HEK293T (cell line): ENCODE results near the gene NRXN2.

Source experiments
- CTCF ChIA-PET: fragments of 350-600 bp; formaldehyde crosslinking; extraction: SDS; loops from one replicate; lab custom pipeline; 2021; ENCODE audit warnings: antibody characterized with exemption, inconsistent platforms; lab: Yijun Ruan, JAX
- POLR2A ChIA-PET: fragments of 350-600 bp; formaldehyde crosslinking; extraction: SDS; loops from one replicate; lab custom pipeline; 2020; ENCODE audit warnings: antibody characterized with exemption, inconsistent platforms; lab: Yijun Ruan, JAX
- DNase-seq: peaks from one replicate; pipeline ENCODE4 v3.0.0; 2012; ENCODE audit warnings: mixed read lengths; ENCODE audit errors: extremely low spot score
- ARNT ChIP-seq: fragments of 450-650 bp; IDR thresholded peaks from 2 replicates; pipeline ENCODE4 v1.6.1; 2017; ENCODE audit warnings: mild to moderate bottlenecking
- BHLHE40 ChIP-seq: fragments of 450-650 bp; IDR thresholded peaks from 2 replicates; pipeline ENCODE4 v1.6.1; 2016; ENCODE audit warnings: mild to moderate bottlenecking, moderate library complexity, borderline replicate concordance
- CTBP1 ChIP-seq: fragments of 450-650 bp; IDR thresholded peaks from 2 replicates; pipeline ENCODE4 v1.6.1; 2016; ENCODE audit warnings: borderline replicate concordance
- ELF4 ChIP-seq: fragments of 450-650 bp; IDR thresholded peaks from 2 replicates; pipeline ENCODE4 v1.6.1; 2017; ENCODE audit warnings: antibody characterized with exemption
- FOXA1 ChIP-seq: fragments of 450-650 bp; IDR thresholded peaks from 2 replicates; pipeline ENCODE4 v1.6.1; 2016; ENCODE audit warnings: mild to moderate bottlenecking
- FOXK2 ChIP-seq: fragments of 450-650 bp; IDR thresholded peaks from 2 replicates; pipeline ENCODE4 v1.6.1; 2016; ENCODE audit warnings: mild to moderate bottlenecking
- FOXM1 ChIP-seq: fragments of 450-650 bp; IDR thresholded peaks from 2 replicates; pipeline ENCODE4 v1.6.1; 2017; ENCODE audit warnings: mild to moderate bottlenecking, borderline replicate concordance
- HDGF ChIP-seq: fragments of 450-650 bp; IDR thresholded peaks from 2 replicates; pipeline ENCODE4 v1.6.1; 2017; ENCODE audit warnings: antibody characterized with exemption, borderline replicate concordance
- L3MBTL2 ChIP-seq: fragments of 450-650 bp; conservative IDR thresholded peaks from 2 replicates; pipeline ENCODE4 v1.6.1; 2016; ENCODE audit warnings: mild to moderate bottlenecking
- LEF1 ChIP-seq: fragments of 450-650 bp; IDR thresholded peaks from 2 replicates; pipeline ENCODE4 v1.6.1; 2017; ENCODE audit warnings: mild to moderate bottlenecking, borderline replicate concordance
- NFRKB ChIP-seq: fragments of 450-650 bp; IDR thresholded peaks from 2 replicates; pipeline ENCODE4 v1.6.1; 2016; ENCODE audit warnings: mild to moderate bottlenecking, moderate library complexity
- SP1 ChIP-seq: fragments of 450-650 bp; IDR thresholded peaks from 2 replicates; pipeline ENCODE4 v1.6.1; 2017
- SUZ12 ChIP-seq: fragments of 450-650 bp; IDR thresholded peaks from 2 replicates; pipeline ENCODE4 v1.6.1; 2016; ENCODE audit warnings: mild to moderate bottlenecking
- TARDBP ChIP-seq: fragments of 450-650 bp; IDR thresholded peaks from 2 replicates; pipeline ENCODE4 v1.6.1; 2016
- ZNF384 ChIP-seq: fragments of 450-650 bp; IDR thresholded peaks from 2 replicates; pipeline ENCODE4 v1.6.1; 2016
- TF ChIP-seq, protein P1 (sequence below): fragments of 450-650 bp; IDR thresholded peaks from 2 replicates; pipeline ENCODE4 v1.6.1; 2016

The NRXN2 gene

DNA sequence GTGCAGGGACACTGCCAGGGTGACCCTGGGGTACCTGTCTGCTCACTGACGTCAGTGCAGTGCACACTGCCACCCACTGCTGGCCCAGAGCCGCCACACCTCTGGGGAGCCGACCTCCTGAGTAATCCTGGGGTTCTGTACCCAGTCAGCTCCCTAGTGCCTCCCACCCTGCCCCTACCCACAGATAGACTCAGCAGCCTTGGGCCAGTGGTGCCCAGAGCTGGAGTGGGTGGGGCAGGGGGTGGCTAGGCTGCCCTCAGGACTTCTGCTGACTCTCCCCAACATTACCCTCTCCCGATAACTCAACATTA, 5.8 kb downstream of the NRXN2 start:
- CTCF ChIA-PET = interaction anchor here (1.9 kb wide), 1 partner anchor 29 kb away, joined by 8 read pairs; no protein-coding TSS in a partner anchor

DNA sequence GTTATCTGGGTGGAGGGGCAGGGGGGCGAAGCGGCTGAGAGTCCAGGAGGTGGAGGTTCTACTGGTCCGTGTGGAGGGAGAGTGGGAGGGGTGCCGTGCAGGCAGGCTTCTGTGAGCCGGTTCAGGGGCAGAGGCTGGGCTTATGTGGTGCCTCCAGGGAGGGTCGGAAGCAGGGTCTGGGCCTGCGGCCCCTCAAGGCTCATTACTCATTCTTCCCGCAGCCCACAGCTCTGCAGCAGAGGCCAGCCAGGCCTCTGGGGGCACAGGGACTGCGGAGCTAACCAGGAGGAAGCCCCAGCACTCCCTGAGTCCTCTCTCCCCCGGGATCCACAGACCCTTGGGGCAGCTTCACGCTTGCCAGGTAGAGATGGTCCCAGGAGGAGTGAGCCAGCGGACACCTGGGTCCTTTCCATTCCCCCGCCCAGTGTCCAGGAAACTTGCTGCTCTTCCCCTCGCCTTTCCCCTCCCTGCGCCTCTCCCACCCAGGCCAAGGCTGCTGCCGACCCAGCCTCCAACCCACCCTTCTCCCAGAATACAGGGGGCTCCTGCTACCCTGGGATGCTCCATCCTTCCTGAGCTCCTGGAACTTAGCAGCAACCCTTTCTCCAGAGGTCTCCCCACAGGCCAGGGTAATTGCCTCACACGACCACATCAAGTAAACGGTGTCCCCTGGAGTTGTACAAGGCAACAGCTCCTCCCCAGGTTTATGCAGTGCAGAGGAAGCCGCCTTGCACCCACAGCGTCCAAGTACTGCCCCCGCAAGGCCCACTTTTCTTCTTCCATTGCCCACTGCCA, 6.3 kb downstream of the NRXN2 start:
- no peak for DNase-seq
- CTCF ChIA-PET = interaction anchor here (1.9 kb wide), 1 partner anchor 28 kb away, joined by 8 read pairs; no protein-coding TSS in a partner anchor
- no peak for TF ChIP-seq CTBP1
- TF ChIP-seq FOXA1 = no peak
- no peak for TF ChIP-seq NFRKB
- no peak for TF ChIP-seq BHLHE40
- TF ChIP-seq TARDBP = no peak
- TF ChIP-seq ARNT = no peak
- no peak for TF ChIP-seq FOXM1
- no peak for TF ChIP-seq SUZ12
- TF ChIP-seq HDGF = no peak
- POLR2A ChIA-PET = interaction anchor here (0.9 kb wide), 1 partner anchor 62 kb away, joined by 3 read pairs; the partner anchor contains the start of gene SF1

More for the DNA sequence above, 5.8 kb downstream of the NRXN2 start:
- POLR2A ChIA-PET = interaction anchor here (0.7 to 0.9 kb wide), 2 partner anchors 28 to 61 kb away, joined by 3 to 4 read pairs; partner anchors contain the start of gene SF1
- TF ChIP-seq SUZ12 (no peak), LEF1 (no peak), ARNT (no peak), FOXK2 (no peak)
- no peak for DNase-seq

- CTCF ChIA-PET = interaction anchor here (1.0 to 1.9 kb wide), 2 partner anchors 12 to 27 kb away, joined by 3 to 8 read pairs; no protein-coding TSS in a partner anchor
- no peak for TF ChIP-seq ARNT
- no peak for TF ChIP-seq FOXM1
- TF ChIP-seq HDGF = no peak
- TF ChIP-seq L3MBTL2 = no peak
- TF ChIP-seq BHLHE40 = no peak
- no peak for TF ChIP-seq SUZ12
- TF ChIP-seq TARDBP = no peak
- TF ChIP-seq SP1 = no peak
- TF ChIP-seq NFRKB = no peak
- TF ChIP-seq ELF4 = no peak
- TF ChIP-seq, protein P1, sequence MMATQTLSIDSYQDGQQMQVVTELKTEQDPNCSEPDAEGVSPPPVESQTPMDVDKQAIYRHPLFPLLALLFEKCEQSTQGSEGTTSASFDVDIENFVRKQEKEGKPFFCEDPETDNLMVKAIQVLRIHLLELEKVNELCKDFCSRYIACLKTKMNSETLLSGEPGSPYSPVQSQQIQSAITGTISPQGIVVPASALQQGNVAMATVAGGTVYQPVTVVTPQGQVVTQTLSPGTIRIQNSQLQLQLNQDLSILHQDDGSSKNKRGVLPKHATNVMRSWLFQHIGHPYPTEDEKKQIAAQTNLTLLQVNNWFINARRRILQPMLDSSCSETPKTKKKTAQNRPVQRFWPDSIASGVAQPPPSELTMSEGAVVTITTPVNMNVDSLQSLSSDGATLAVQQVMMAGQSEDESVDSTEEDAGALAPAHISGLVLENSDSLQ = no peak
- no peak for TF ChIP-seq CTBP1
- TF ChIP-seq ZNF384 = no peak
- TF ChIP-seq FOXA1 = no peak
- no peak for TF ChIP-seq LEF1
- no peak for DNase-seq
- POLR2A ChIA-PET = no interaction called here
Observed at GRCh38 chr11:64715756-64716472, 7.1 kb downstream of the NRXN2 start.

DNA sequence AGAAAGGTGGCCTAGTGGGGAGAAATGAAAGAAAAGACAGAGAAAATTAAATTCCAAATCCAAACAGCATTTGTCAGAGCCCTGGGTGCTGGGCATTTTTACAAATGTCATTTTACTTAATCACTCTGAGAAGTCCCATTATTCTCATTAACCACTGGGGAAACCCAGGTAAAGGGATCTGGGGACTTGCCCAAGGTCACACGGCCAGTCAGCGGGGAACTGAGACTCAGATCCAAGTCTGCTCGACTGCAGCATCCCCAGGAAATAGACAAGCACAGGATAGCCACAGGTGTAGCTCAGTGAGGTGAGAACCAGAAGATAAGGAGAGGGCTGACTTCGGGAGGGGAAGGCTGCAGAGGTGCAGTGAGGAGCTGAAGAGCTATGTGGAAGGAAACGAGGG, 7.9 kb downstream of the NRXN2 start:
- DNase-seq = no peak
- TF ChIP-seq LEF1 (no peak), ARNT (no peak), FOXK2 (no peak), ZNF384 (no peak), FOXM1 (no peak), L3MBTL2 (no peak), CTBP1 (no peak), TARDBP (no peak), SP1 (no peak), BHLHE40 (no peak)
- TF ChIP-seq, protein P1 = no peak
- CTCF ChIA-PET = interaction anchor here (1.0 kb wide), 1 partner anchor 11 kb away, joined by 3 read pairs; no protein-coding TSS in a partner anchor
- POLR2A ChIA-PET = no interaction called here

DNA sequence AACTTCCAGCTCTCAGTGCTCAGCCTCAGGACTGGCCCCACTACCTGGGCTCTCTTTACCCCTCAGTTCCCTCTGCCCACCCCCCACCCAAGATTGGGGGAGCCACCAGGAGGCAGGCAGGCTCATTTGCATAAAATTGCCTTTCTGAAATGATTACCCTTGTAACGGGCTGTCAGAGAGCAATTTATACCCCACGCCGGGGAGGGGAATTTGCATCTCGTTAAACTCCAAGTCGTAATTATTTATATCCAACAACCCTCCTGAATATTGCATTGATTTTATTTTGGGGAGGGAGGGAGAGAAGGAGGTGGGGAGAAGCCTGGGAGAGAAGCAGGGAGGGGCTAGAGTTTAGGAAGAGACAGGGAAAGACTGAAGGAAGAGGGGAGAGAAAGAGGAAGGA, 8.3 kb downstream of the NRXN2 start:
- TF ChIP-seq SP1 (no peak), L3MBTL2 (no peak), SUZ12 (no peak), CTBP1 (no peak), TARDBP (no peak), FOXM1 (no peak), BHLHE40 (no peak), ELF4 (no peak), HDGF (no peak), ARNT (no peak), FOXK2 (no peak), LEF1 (no peak), ZNF384 (no peak)
- TF ChIP-seq, protein P1 = no peak
- CTCF ChIA-PET = interaction anchor here (0.5 kb wide), 1 partner anchor 1671 kb away, joined by 4 read pairs; no protein-coding TSS in a partner anchor
- no peak for DNase-seq
- POLR2A ChIA-PET = no interaction called here
